ENCODE data around the gene CYFIP1. TPM values are rescaled to one million over a fixed set of nuclear protein-coding genes. Genes with fewer than 3 reads are reported as not detected.

The CYFIP1 gene
- total RNA-seq, 2 experiments from 2014 or later, result 14.6 to 16.3 TPM

GRCh38 chr15:22962611-22963010 is 17.6 kb downstream of the CYFIP1 start:
- H3K4me1 Mint-ChIP-seq, result peaks cover 2% of the 10 kb centered on the region
- CTCF ChIA-PET, result no interaction called here
- no peak for DNase-seq
- no peaks in the 10 kb centered on the region for H3K27me3 Mint-ChIP-seq
- H3K9me3 Mint-ChIP-seq, result no peaks in the 10 kb centered on the region
- POLR2A ChIA-PET, result no interaction called here
- no peaks in the 10 kb centered on the region for H3K36me3 Mint-ChIP-seq (ENCODE audit: low read depth)
- no peak overlapping the region for H3K4me3 Mint-ChIP-seq
- H3K27ac Mint-ChIP-seq, result no peak overlapping the region

DNA sequence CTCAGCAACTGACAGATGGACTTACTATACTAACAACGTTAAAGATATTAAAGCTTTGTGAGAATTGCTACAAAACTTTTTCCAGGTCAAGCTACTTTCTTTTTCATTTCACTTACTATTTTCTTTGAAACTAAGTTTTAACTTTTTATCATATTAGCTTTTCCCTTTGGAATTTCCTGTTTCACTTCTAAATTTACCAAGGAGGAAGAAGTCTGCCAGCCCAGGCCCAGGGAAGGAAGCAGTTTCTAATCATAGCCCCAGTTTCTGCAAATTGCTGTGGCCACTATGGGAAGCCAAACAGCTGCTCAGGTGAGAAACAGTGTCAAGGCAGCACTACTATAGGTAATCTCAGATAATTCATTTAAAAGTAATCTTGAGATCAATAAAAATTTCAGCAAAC is 18.4 kb downstream of the CYFIP1 start:
- ChIA-PET POLR2A (no interaction called here), CTCF (no interaction called here)
- peaks cover 2% of the 10 kb centered on the region for H3K4me1 Mint-ChIP-seq
- H3K9me3 Mint-ChIP-seq, result no peaks in the 10 kb centered on the region
- no peak for DNase-seq
- H3K36me3 Mint-ChIP-seq (ENCODE audit: low read depth), result no peaks in the 10 kb centered on the region
- H3K27me3 Mint-ChIP-seq, result no peaks in the 10 kb centered on the region
- no peak overlapping the region for H3K4me3 Mint-ChIP-seq
- H3K27ac Mint-ChIP-seq, result no peak overlapping the region

DNA sequence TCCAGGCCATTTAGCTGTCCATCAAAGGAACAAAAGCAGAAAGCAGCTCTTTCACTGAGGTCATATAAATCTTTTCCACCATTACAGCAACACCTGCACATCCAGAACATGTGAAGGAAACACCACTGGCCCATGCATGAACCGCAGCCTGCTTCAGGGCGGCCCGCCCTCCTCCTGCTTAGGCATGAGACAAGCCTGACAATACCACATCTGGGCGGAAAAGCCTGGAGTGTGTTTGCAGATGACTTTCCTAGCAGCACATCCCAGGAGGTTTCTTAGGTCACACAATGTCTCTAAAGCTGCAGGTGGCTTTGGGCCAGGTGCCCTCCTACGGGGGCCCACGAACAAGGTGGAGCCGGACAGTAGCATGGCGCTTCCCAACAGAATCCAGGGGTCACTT is 19.6 kb downstream of the CYFIP1 start:
- no peak overlapping the region for H3K27ac Mint-ChIP-seq
- no peaks in the 10 kb centered on the region for H3K36me3 Mint-ChIP-seq (ENCODE audit: low read depth)
- ChIA-PET CTCF (no interaction called here), POLR2A (no interaction called here)
- H3K9me3 Mint-ChIP-seq, result no peaks in the 10 kb centered on the region
- H3K27me3 Mint-ChIP-seq, result no peaks in the 10 kb centered on the region
- H3K4me1 Mint-ChIP-seq, result peaks cover 2% of the 10 kb centered on the region
- no peak for DNase-seq
- no peak overlapping the region for H3K4me3 Mint-ChIP-seq

DNA sequence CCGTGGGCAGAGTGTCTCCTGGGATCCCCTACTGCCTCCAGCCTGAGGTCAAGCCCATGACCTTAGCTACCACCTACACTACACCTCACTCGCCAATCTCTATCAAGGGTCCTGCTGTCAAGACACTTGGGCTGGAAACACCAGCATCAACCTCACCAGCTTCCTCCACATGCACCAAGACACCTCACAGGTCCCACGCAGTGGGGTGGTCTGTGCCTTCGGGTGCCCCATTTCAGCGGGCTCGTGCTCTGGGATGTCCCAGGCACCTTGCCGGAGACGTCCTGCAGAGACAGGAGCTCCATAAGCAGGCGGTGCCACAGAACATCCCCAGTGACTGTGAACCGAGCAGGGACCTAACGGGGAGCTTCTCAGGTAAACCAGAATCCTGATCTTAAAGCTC is 20.0 kb downstream of the CYFIP1 start:
- DNase-seq, result no peak
- no peak overlapping the region for H3K4me3 Mint-ChIP-seq
- no peaks in the 10 kb centered on the region for H3K27me3 Mint-ChIP-seq
- ChIA-PET POLR2A (no interaction called here), CTCF (no interaction called here)
- peaks cover 2% of the 10 kb centered on the region for H3K4me1 Mint-ChIP-seq
- H3K9me3 Mint-ChIP-seq, result no peaks in the 10 kb centered on the region
- no peaks in the 10 kb centered on the region for H3K36me3 Mint-ChIP-seq (ENCODE audit: low read depth)
- no peak overlapping the region for H3K27ac Mint-ChIP-seq

- no peak for DNase-seq
- CTCF ChIA-PET, result no interaction called here
- Mint-ChIP-seq H3K27me3 (no peaks in the 10 kb centered on the region), H3K9me3 (no peaks in the 10 kb centered on the region), H3K36me3 (ENCODE audit: low read depth) (no peaks in the 10 kb centered on the region), H3K4me3 (no peak overlapping the region), H3K4me1 (peaks cover 2% of the 10 kb centered on the region), H3K27ac (no peak overlapping the region)
- POLR2A ChIA-PET, result no interaction called here
Observed at GRCh38 chr15:22959321-22960101, 20.7 kb downstream of the CYFIP1 start.

DNA sequence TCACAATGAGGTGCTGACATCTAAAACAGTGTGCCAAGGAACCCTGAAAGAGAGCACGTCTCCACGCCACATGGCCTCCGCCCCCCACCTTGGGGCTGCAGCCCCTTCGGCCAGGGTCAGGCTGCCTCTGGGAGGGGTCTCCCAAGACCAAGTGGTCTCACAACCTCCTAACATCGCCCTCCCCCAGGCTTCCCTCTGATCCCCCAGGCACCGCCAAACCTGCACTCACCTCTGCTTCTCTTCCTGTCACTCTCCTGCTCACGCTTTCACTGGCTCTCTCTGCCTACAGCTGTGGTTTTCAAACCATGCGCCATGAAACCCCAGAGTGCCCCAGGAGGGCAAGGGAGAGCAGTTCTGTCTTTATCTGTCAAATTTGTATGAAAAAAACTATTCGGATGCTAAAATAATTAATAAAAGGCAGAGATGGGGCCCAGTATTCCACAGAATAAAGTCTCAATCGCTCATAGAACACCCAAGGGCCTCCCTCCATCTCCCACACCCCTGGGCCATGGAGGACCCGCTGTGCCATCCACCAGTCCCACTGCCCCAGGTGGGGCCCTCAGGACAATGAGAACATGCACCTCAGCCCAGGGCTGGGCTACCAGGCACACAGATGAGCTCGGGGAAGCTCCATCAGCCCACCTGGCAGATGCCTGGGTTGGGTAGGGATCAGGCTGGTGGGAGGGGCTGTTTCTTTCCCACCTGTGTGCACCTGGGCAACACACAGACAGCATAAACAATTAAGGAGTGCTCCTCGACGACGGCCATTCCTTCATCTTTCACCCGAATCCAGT is 21.5 kb downstream of the CYFIP1 start:
- POLR2A ChIA-PET, result no interaction called here
- DNase-seq, result no peak
- CTCF ChIA-PET, result no interaction called here
- no peak overlapping the region for H3K4me3 Mint-ChIP-seq
- no peak overlapping the region for H3K27ac Mint-ChIP-seq
- H3K4me1 Mint-ChIP-seq, result peaks cover 2% of the 10 kb centered on the region
- no peaks in the 10 kb centered on the region for H3K9me3 Mint-ChIP-seq
- no peaks in the 10 kb centered on the region for H3K27me3 Mint-ChIP-seq
- no peaks in the 10 kb centered on the region for H3K36me3 Mint-ChIP-seq (ENCODE audit: low read depth)

GRCh38 chr15:22956978-22957260 is 23.2 kb downstream of the CYFIP1 start:
- Mint-ChIP-seq H3K36me3 (ENCODE audit: low read depth) (no peaks in the 10 kb centered on the region), H3K27me3 (no peaks in the 10 kb centered on the region), H3K9me3 (no peaks in the 10 kb centered on the region), H3K4me3 (no peak overlapping the region), H3K4me1 (peaks cover 2% of the 10 kb centered on the region), H3K27ac (no peak overlapping the region)
- ChIA-PET POLR2A (no interaction called here), CTCF (no interaction called here)
- no peak for DNase-seq

GRCh38 chr15:22956257-22956977 is 23.8 kb downstream of the CYFIP1 start:
- DNase-seq, result no peak
- Mint-ChIP-seq H3K4me1 (peaks cover 2% of the 10 kb centered on the region), H3K27me3 (no peaks in the 10 kb centered on the region), H3K27ac (no peak overlapping the region), H3K9me3 (no peaks in the 10 kb centered on the region), H3K36me3 (ENCODE audit: low read depth) (no peaks in the 10 kb centered on the region), H3K4me3 (no peak overlapping the region)
- ChIA-PET CTCF (no interaction called here), POLR2A (no interaction called here)

DNA sequence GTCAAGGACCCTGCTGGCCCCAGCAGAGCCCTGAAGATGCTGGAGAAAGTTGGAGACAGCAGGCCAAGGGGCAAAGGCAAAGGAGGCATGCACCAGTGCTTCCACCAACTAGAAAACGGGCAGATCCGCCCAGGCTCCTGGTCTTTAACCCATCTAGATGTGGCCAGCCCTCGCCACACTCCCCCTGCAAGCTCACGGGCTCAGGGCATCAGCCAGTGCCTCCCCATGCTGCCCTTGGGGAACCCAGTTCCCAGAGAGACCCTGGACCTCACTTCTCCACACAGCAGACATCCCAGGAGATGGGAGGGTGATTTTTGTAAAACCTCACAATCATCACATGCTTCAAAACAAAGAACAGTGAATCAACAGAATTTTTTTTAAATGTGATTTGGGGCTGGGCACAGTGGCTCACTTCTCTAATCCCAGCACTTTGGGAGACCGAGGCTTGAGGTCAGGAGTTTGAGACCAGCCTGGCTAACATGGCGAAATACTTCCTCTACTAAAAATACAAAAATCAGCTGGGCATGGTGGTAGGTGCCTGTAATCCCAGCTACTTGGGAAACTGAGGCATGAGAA is 24.5 kb downstream of the CYFIP1 start:
- Mint-ChIP-seq H3K9me3 (no peaks in the 10 kb centered on the region), H3K36me3 (ENCODE audit: low read depth) (no peaks in the 10 kb centered on the region), H3K4me1 (peaks cover 2% of the 10 kb centered on the region), H3K4me3 (no peak overlapping the region), H3K27ac (no peak overlapping the region), H3K27me3 (no peaks in the 10 kb centered on the region)
- no peak for DNase-seq
- POLR2A ChIA-PET, result no interaction called here
- CTCF ChIA-PET, result no interaction called here

DNA sequence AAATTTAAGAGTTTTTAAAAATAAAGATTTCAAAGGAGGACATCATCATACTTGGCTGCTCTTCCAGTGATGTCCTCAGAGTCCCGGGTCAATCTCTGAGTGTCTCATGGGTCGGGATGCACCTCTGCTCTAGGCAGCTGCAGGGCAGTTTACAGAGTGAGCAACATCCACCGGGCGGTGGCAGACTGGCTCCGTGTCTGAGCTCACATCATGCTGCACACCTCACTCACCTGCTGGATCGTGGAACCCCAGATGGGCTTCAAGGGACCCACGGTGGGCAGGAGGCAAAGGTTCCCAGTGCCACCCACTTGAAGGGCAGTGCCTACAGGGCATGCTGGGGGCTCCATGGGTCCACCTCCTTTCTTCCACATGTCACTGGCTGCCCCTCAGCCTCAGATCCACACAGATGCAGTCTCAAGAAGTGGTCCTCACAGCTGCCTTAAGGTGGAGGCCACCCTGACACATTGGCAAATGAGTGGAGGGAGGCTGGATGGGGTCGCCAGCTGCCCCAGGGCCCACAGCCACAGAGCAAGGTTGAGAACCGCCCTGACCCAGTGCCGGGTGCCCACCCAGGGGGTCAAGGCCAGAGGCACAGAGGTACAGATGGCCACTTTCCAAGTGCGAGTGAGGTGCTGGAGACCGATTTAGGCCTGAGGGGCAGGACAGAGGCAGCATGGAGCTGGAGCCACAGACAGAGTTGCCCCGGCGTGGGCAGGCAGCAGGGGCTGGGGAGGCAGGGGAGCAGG is 25.2 kb downstream of the CYFIP1 start:
- ChIA-PET POLR2A (no interaction called here), CTCF (no interaction called here)
- H3K9me3 Mint-ChIP-seq, result no peaks in the 10 kb centered on the region
- H3K27ac Mint-ChIP-seq, result no peak overlapping the region
- H3K4me1 Mint-ChIP-seq, result peaks cover 2% of the 10 kb centered on the region
- no peaks in the 10 kb centered on the region for H3K27me3 Mint-ChIP-seq
- H3K4me3 Mint-ChIP-seq, result no peak overlapping the region
- no peak for DNase-seq
- no peaks in the 10 kb centered on the region for H3K36me3 Mint-ChIP-seq (ENCODE audit: low read depth)

DNA sequence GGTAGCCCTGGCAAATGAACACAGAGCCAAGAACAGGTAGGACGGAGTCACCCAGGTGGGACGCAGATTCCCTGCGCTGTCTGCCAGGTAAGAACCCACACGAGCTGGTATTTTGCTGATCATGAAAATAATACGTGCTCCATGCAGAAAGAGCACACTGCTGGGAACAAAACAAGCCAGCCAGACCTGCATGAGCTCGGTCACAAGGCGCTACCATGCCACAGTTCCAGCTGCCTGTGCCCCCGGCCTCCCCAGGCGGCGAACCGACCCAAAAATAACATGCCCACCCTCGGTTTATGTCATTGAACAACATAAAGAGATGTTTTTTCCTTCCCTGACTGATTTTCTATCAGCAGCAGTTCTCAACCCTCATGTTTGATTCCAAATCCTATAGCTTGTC is 25.8 kb downstream of the CYFIP1 start:
- peaks cover 3% of the 10 kb centered on the region for H3K4me1 Mint-ChIP-seq
- H3K27me3 Mint-ChIP-seq, result no peaks in the 10 kb centered on the region
- no peak for DNase-seq
- ChIA-PET POLR2A (interaction anchor here (0.6 kb wide), 1 partner anchor 40 kb away, joined by 6 read pairs; no protein-coding TSS in a partner anchor), CTCF (no interaction called here)
- H3K36me3 Mint-ChIP-seq (ENCODE audit: low read depth), result no peaks in the 10 kb centered on the region
- no peak overlapping the region for H3K4me3 Mint-ChIP-seq
- no peaks in the 10 kb centered on the region for H3K9me3 Mint-ChIP-seq
- H3K27ac Mint-ChIP-seq, result no peak overlapping the region

DNA sequence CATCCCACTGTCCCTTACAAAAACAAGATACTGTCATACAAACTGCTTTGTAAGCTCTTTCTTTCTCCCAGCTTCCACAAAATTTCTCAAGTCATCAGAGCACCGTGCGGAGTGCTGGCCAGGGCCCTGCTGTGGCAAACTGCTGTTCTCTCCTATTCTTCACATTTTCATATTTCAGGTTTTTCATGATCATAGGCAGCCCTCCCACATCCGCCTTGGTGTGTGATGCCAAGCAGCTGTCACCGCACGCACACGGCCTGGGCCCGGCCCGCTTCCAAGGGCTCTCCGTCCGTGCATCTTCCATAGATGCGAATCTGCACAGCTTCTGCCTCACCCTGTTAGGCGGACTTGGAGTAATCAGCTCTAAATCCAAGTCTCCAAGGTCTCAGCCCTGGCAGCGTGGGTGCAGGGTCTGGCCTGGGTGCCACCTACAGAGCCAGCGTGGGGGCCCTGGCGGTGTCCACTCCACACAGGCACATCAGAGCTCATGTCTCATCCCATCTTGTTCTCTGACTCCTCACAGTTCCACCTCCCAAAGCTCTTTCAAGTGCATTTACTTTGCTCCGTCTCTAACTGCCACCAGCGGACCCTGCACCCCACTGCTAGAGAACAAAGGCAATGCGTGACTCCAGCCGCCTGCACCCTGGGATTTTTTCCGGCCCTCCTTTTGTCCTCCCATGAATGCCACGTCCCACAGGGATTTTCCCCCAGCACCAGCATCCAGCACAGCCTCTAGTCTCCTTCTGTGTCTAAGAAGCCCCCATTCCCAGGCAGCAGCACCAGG is 27.2 kb downstream of the CYFIP1 start:
- CTCF ChIA-PET, result interaction anchor here (0.6 kb wide), 2 partner anchors 34 to 77 kb away, joined by 3 to 4 read pairs; no protein-coding TSS in a partner anchor
- Mint-ChIP-seq H3K9me3 (no peaks in the 10 kb centered on the region), H3K27ac (no peak overlapping the region), H3K27me3 (peaks cover 8% of the 10 kb centered on the region), H3K4me1 (peaks cover 11% of the 10 kb centered on the region), H3K36me3 (ENCODE audit: low read depth) (no peaks in the 10 kb centered on the region), H3K4me3 (no peak overlapping the region)
- DNase-seq, result no peak
- POLR2A ChIA-PET, result no interaction called here
